Effector memory CD4-positive, alpha-beta T cell (primary cell): ENCODE data around the gene MLIP.

Experiments used
- DNase-seq, 3 donors: peaks; one replicate each; pipeline ENCODE4 v3.0.0-alpha.2; 2020
- H3K27ac ChIP-seq: 2 replicates; pipeline ENCODE4 v1.7.0; 2013; ENCODE audit warnings: mild to moderate bottlenecking, low read length, moderate library complexity; ENCODE audit not compliant: insufficient read depth, poor library complexity, severe bottlenecking
- H3K27me3 ChIP-seq: replicated peaks from 2 replicates; pipeline ENCODE4 v1.7.0; 2013; ENCODE audit warnings: mild to moderate bottlenecking, low read length; ENCODE audit not compliant: insufficient read depth, control insufficient read depth, poor library complexity, severe bottlenecking
- H3K36me3 ChIP-seq: 2 replicates; pipeline ENCODE4 v1.7.0; 2013; ENCODE audit warnings: mild to moderate bottlenecking, low read length, moderate library complexity; ENCODE audit not compliant: control insufficient read depth, insufficient read depth
- H3K4me1 ChIP-seq: 2 replicates; pipeline ENCODE4 v1.7.0; 2013; ENCODE audit warnings: low read length, mild to moderate bottlenecking; ENCODE audit not compliant: control insufficient read depth, insufficient read depth, poor library complexity, severe bottlenecking
- H3K4me3 ChIP-seq: 2 replicates; pipeline ENCODE4 v1.7.0; 2013; ENCODE audit warnings: low read length, low read depth, mild to moderate bottlenecking; ENCODE audit not compliant: insufficient read depth, poor library complexity, severe bottlenecking
- H3K9me3 ChIP-seq: 2 replicates; pipeline ENCODE4 v1.7.0; 2013; ENCODE audit warnings: mild to moderate bottlenecking, low read length, moderate library complexity; ENCODE audit not compliant: control insufficient read depth

MLIP gene

DNA sequence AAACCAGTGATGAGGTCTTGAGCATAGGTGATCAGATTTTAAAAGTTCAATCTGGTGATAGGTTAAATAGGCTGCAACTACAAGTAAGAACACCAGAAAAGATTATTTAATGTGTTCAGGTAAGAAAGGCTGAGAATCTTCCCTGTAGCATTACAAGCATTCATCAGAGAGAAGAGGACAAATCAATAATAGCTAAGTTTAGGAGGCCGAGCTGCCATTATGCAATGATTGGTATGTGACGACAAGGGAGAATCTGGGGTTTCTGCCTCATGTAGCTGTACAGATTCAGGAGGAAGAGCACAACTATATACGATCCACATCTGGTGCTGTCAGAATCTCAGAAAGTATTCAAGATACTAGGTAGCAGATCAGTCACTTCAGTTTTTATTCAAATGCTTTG is 21.9 kb downstream of the MLIP start:
- Histone ChIP-seq H3K27ac (no peak overlapping the region), H3K9me3 (no peaks in the 10 kb centered on the region), H3K4me1 (no peaks in the 10 kb centered on the region), H3K4me3 (no peak overlapping the region), H3K36me3 (no peaks in the 10 kb centered on the region), H3K27me3 (no peaks in the 10 kb centered on the region)
- no peak for DNase-seq

DNA sequence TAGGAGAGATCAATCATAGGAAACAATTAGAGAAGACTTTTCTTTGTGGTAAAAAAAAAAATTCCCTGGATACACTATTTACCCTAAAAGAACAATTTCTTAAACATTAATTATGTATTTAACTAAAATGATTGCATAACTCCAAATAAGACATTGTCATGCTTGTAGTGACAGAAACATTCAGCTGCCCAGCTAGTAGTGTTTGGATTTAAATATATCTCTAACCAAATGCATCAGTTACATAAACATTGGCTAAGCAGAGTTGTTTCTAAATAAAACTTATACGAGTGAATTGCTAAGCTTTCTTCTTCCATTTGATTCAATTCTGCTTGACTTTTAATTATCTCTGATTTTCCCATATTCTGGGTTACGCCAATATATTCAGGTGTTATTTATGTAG is 23.7 kb downstream of the MLIP start:
- no peak overlapping the region for H3K27ac ChIP-seq
- no peaks in the 10 kb centered on the region for H3K27me3 ChIP-seq
- no peaks in the 10 kb centered on the region for H3K4me1 ChIP-seq
- DNase-seq: no peak
- no peak overlapping the region for H3K4me3 ChIP-seq
- no peaks in the 10 kb centered on the region for H3K36me3 ChIP-seq
- no peaks in the 10 kb centered on the region for H3K9me3 ChIP-seq

- no peak for DNase-seq
Observed at GRCh38 chr6:54135665-54136369, 24.6 kb downstream of the MLIP start.

GRCh38 chr6:54138795-54139194 is 27.6 kb downstream of the MLIP start:
- Histone ChIP-seq H3K9me3 (no peaks in the 10 kb centered on the region), H3K4me1 (no peaks in the 10 kb centered on the region), H3K27ac (no peak overlapping the region), H3K36me3 (no peaks in the 10 kb centered on the region), H3K4me3 (no peak overlapping the region), H3K27me3 (no peaks in the 10 kb centered on the region)
- DNase-seq: no peak

More at GRCh38 chr6:54135665-54136369, 24.6 kb downstream of the MLIP start:
- H3K27me3 ChIP-seq: no peaks in the 10 kb centered on the region
- no peaks in the 10 kb centered on the region for H3K9me3 ChIP-seq
- H3K27ac ChIP-seq: no peak overlapping the region
- H3K4me1 ChIP-seq: no peaks in the 10 kb centered on the region
- H3K36me3 ChIP-seq: no peaks in the 10 kb centered on the region
- no peak overlapping the region for H3K4me3 ChIP-seq

DNA sequence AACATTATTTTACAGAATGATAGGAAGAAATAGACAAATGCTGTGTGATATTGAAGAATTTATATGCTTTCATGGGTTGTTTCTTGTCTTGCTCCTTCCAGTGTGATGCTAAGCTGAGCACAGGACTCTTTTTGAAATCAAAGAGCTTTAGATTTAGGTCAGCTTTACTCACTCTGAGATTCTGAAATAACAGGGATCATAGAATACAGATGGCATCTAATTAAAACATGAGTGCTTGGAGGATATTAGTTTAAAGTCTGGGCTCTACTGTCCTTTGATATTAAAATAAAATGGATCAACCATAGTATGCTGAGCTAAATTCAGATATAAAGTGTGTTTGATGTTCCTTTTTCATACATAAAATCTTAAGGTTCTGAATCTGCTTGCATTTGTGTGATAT is 29.6 kb downstream of the MLIP start:
- H3K27ac ChIP-seq: no peak overlapping the region
- no peaks in the 10 kb centered on the region for H3K36me3 ChIP-seq
- H3K4me1 ChIP-seq: no peaks in the 10 kb centered on the region
- H3K27me3 ChIP-seq: no peaks in the 10 kb centered on the region
- H3K9me3 ChIP-seq: no peaks in the 10 kb centered on the region
- no peak overlapping the region for H3K4me3 ChIP-seq
- DNase-seq: no peak

- DNase-seq: no peak
Observed at GRCh38 chr6:54142889-54143519, 31.8 kb downstream of the MLIP start.

GRCh38 chr6:54151861-54152260 is 40.6 kb downstream of the MLIP start:
- no peaks in the 10 kb centered on the region for H3K9me3 ChIP-seq
- no peak overlapping the region for H3K4me3 ChIP-seq
- no peak for DNase-seq

More at GRCh38 chr6:54142889-54143519, 31.8 kb downstream of the MLIP start:
- no peak overlapping the region for H3K27ac ChIP-seq
- H3K27me3 ChIP-seq: no peaks in the 10 kb centered on the region
- H3K36me3 ChIP-seq: no peaks in the 10 kb centered on the region
- no peaks in the 10 kb centered on the region for H3K4me1 ChIP-seq
- H3K9me3 ChIP-seq: no peaks in the 10 kb centered on the region
- H3K4me3 ChIP-seq: no peak overlapping the region

GRCh38 chr6:54156650-54157250 is 45.5 kb downstream of the MLIP start:
- Histone ChIP-seq H3K4me3 (no peak overlapping the region), H3K4me1 (no peaks in the 10 kb centered on the region), H3K36me3 (no peaks in the 10 kb centered on the region), H3K27me3 (no peaks in the 10 kb centered on the region), H3K9me3 (no peaks in the 10 kb centered on the region), H3K27ac (no peak overlapping the region)
- no peak for DNase-seq

More at GRCh38 chr6:54151861-54152260, 40.6 kb downstream of the MLIP start:
- Histone ChIP-seq H3K27ac (no peak overlapping the region), H3K27me3 (no peaks in the 10 kb centered on the region), H3K4me1 (no peaks in the 10 kb centered on the region), H3K36me3 (no peaks in the 10 kb centered on the region)

GRCh38 chr6:54157405-54157804 is 46.2 kb downstream of the MLIP start:
- H3K4me3 ChIP-seq: no peak overlapping the region
- no peak overlapping the region for H3K27ac ChIP-seq
- no peaks in the 10 kb centered on the region for H3K27me3 ChIP-seq

DNA sequence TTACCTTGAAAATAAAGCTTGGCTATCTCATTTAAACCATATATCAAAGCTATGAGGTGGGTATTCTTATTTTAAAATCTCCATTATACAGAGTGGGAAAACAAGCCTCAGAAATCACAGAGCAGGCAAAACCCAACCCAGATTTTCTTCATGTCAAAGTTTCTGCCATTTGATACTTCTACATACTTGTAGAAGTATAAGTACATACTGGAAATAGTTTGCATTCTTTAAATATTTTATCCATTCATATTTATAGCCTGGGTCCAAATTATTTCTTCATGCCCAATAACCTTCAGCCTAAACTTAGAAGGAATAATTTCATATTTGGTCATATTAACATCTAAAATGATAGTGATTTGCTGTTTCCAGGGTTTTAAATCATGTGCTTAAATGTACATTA is 61.8 kb downstream of the MLIP start:
- DNase-seq: no peak
- Histone ChIP-seq H3K36me3 (no peaks in the 10 kb centered on the region), H3K9me3 (no peaks in the 10 kb centered on the region), H3K4me1 (no peaks in the 10 kb centered on the region), H3K4me3 (no peak overlapping the region), H3K27me3 (no peaks in the 10 kb centered on the region), H3K27ac (no peak overlapping the region)

More at GRCh38 chr6:54157405-54157804, 46.2 kb downstream of the MLIP start:
- no peaks in the 10 kb centered on the region for H3K4me1 ChIP-seq
- no peaks in the 10 kb centered on the region for H3K9me3 ChIP-seq
- DNase-seq: no peak
- H3K36me3 ChIP-seq: no peaks in the 10 kb centered on the region
